SK-N-SH (cell line): Measurements from ENCODE around the gene CLMN. TPM values are rescaled to one million over a fixed set of nuclear protein-coding genes. Genes with fewer than 3 reads are reported as not detected.

Source experiments
- CTCF ChIA-PET: fragments of 300-600, 350-600 bp; formaldehyde crosslinking; extraction: SDS; loops from one replicate; lab custom pipeline; 2021; lab: Yijun Ruan, JAX
- POLR2A ChIA-PET: fragments of 350-600 bp; sonication (Branson Sonifier 250); formaldehyde crosslinking; extraction: SDS; loops from one replicate; lab custom pipeline; 2020; ENCODE audit warnings: antibody characterized with exemption, inconsistent platforms; lab: Yijun Ruan, JAX
- DNase-seq: peaks from one replicate; pipeline ENCODE4 v3.0.0; 2012
- H2AFZ ChIP-seq: fragments of 200-600 bp; sonication (generic); 2 replicates; pipeline ENCODE4 v1.8.1; 2016; ENCODE audit warnings: antibody characterized with exemption, mild to moderate bottlenecking, low read depth
- H3F3A ChIP-seq: fragments of 200-600 bp; sonication (generic); replicated peaks from 2 replicates; pipeline ENCODE3; 2016; ENCODE audit warnings: antibody characterized with exemption, mild to moderate bottlenecking; ENCODE audit not compliant: insufficient read depth
- H3K27ac ChIP-seq, 2 experiments: fragments of 200-500 bp in 1 of 2; fragments of 200-600 bp in 1 of 2; sonication (Bioruptor generic) in 1 of 2; sonication (generic), shearing (Covaris generic) in 1 of 2; 2 replicates each; pipeline versions ENCODE4 v1.5.1 to v1.6.1; 2014 to 2016; ENCODE audit warnings: low read depth in 2 of 2, inconsistent platforms in 1 of 2, low read length in 1 of 2, mild to moderate bottlenecking in 1 of 2, mixed read lengths in 1 of 2
- H3K27me3 ChIP-seq: fragments of 200-600 bp; sonication (generic), shearing (Covaris generic); 2 replicates; pipeline ENCODE4 v1.6.1; 2016; ENCODE audit warnings: mixed run types; ENCODE audit not compliant: insufficient read depth
- H3K36me3 ChIP-seq, 2 experiments: fragments of 200-500 bp in 1 of 2; fragments of 200-600 bp in 1 of 2; sonication (Bioruptor generic) in 1 of 2; sonication (generic) in 1 of 2; replicated peaks in 1 of 2; 2 replicates each; pipeline versions ENCODE3 to v1.5.1; 2014 to 2016; ENCODE audit warnings: low read length in 1 of 2, mild to moderate bottlenecking in 1 of 2; ENCODE audit not compliant: insufficient read depth in 2 of 2, control insufficient read depth in 1 of 2
- H3K4me1 ChIP-seq, 2 experiments: fragments of 200-500 bp in 1 of 2; fragments of 200-600 bp in 1 of 2; sonication (Bioruptor generic) in 1 of 2; sonication (generic), shearing (Covaris generic) in 1 of 2; 2 replicates each; pipeline versions ENCODE4 v1.5.1 to v1.6.1; 2014 to 2016; ENCODE audit warnings: low read depth in 1 of 2, low read length in 1 of 2, mixed run types in 1 of 2; ENCODE audit not compliant: insufficient read depth in 2 of 2, control insufficient read depth in 1 of 2
- H3K4me2 ChIP-seq: fragments of 200-600 bp; sonication (generic), shearing (Covaris generic); 2 replicates; pipeline ENCODE4 v1.6.1; 2017; ENCODE audit warnings: mixed run types
- H3K4me3 ChIP-seq, 2 experiments: fragments of 200-500 bp in 1 of 2; fragments of 200-600 bp in 1 of 2; sonication (Bioruptor generic) in 1 of 2; sonication (generic), shearing (Covaris generic) in 1 of 2; 2 replicates each; pipeline versions ENCODE4 v1.5.1 to v1.8.1; 2014 to 2016; ENCODE audit warnings: low read depth in 2 of 2, inconsistent platforms in 1 of 2, low read length in 1 of 2, mild to moderate bottlenecking in 1 of 2, mixed read lengths in 1 of 2, moderate library complexity in 1 of 2
- H3K79me2 ChIP-seq: fragments of 200-600 bp; sonication (generic); 2 replicates; pipeline ENCODE4 v1.8.1; 2017; ENCODE audit warnings: mild to moderate bottlenecking; ENCODE audit not compliant: insufficient read depth
- H3K9ac ChIP-seq: fragments of 200-600 bp; sonication (generic); 2 replicates; pipeline ENCODE4 v1.6.1; 2017; ENCODE audit warnings: mixed run types
- H3K9me2 ChIP-seq: fragments of 200-600 bp; sonication (generic); 2 replicates; pipeline ENCODE4 v1.6.1; 2017; ENCODE audit warnings: mixed run types
- H3K9me3 ChIP-seq: fragments of 200-600 bp; sonication (generic); 2 replicates; pipeline ENCODE4 v1.6.1; 2017; ENCODE audit warnings: mixed run types, mild to moderate bottlenecking, moderate library complexity
- H4K20me1 ChIP-seq: fragments of 200-600 bp; sonication (generic); 2 replicates; pipeline ENCODE4 v1.6.1; 2017; ENCODE audit warnings: mild to moderate bottlenecking, mixed run types; ENCODE audit not compliant: insufficient read depth
- CHD2 ChIP-seq: fragments of 150-350 bp; IDR thresholded peaks from 2 replicates; pipeline ENCODE4 v1.6.1; 2018; ENCODE audit warnings: low read length; ENCODE audit not compliant: partially characterized antibody
- ELF1 ChIP-seq: IDR thresholded peaks from 2 replicates; pipeline ENCODE4 v1.4.0; 2012
- FOSL2 ChIP-seq: IDR thresholded peaks from 2 replicates; pipeline ENCODE4 v1.4.0; 2012; ENCODE audit warnings: low read depth, mild to moderate bottlenecking, moderate library complexity, borderline replicate concordance
- GABPA ChIP-seq: IDR thresholded peaks from 2 replicates; pipeline ENCODE4 v1.4.0; 2012; ENCODE audit warnings: low read depth, mild to moderate bottlenecking
- JUND ChIP-seq: IDR thresholded peaks from 2 replicates; pipeline ENCODE4 v1.4.0; 2012
- MEF2A ChIP-seq: IDR thresholded peaks from 2 replicates; pipeline ENCODE4 v1.4.0; 2012; ENCODE audit warnings: low read depth, borderline replicate concordance
- MXI1 ChIP-seq: IDR thresholded peaks from 2 replicates; pipeline ENCODE4 v1.6.1; 2012; ENCODE audit warnings: mild to moderate bottlenecking, low read depth, low read length, improper control_type of control experiment
- NRF1 ChIP-seq: IDR thresholded peaks from 2 replicates; pipeline ENCODE4 v1.6.1; 2012; ENCODE audit warnings: low read depth, mild to moderate bottlenecking, low read length
- PBX3 ChIP-seq: IDR thresholded peaks from 2 replicates; pipeline ENCODE4; 2012
- POLR2AphosphoS5 ChIP-seq: IDR thresholded peaks from 2 replicates; pipeline ENCODE4 v1.6.1; 2012; ENCODE audit warnings: low read depth, low read length
- RCOR1 ChIP-seq: fragments of 150-350 bp; IDR thresholded peaks from 2 replicates; pipeline ENCODE4 v1.6.1; 2017; ENCODE audit warnings: antibody characterized with exemption, low read length
- SIN3A ChIP-seq: IDR thresholded peaks from 2 replicates; pipeline ENCODE4 v1.6.1; 2012; ENCODE audit warnings: low read depth, mild to moderate bottlenecking, low read length, moderate library complexity, borderline replicate concordance
- TCF12 ChIP-seq: IDR thresholded peaks from 2 replicates; pipeline ENCODE4 v1.4.0; 2012
- WGBS: methylation state at CpG from one replicate; pipeline ENCODE4 v1.1.6; 2017; ENCODE audit warnings: low lambda C conversion rate; 5-methylcytosine and 5-hydroxymethylcytosine counted together
- polyA plus RNA-seq, 3 experiments: library from polyadenylated mRNA; depleted of rRNA; stranded (reverse); fragments of >200 nt; gene quantifications; 2 replicates each; pipeline ENCODE4 v1.2.3, GENCODE V29; 2012
- TF ChIP-seq, protein P1 (sequence below): IDR thresholded peaks from 2 replicates; pipeline ENCODE4 v1.4.0; 2012; ENCODE audit warnings: low read depth, borderline replicate concordance
- TF ChIP-seq, protein P2 (sequence below): fragments of 150-350 bp; IDR thresholded peaks from 2 replicates; pipeline ENCODE4 v1.6.1; 2016; ENCODE audit warnings: mild to moderate bottlenecking, low read depth, low read length
- TF ChIP-seq, protein P3 (sequence below): IDR thresholded peaks from 2 replicates; pipeline ENCODE4 v1.4.0; 2012; ENCODE audit warnings: low read depth

The CLMN gene
- polyA plus RNA-seq (2012; rRNA removed), result 1.4 TPM in 2 replicates
- polyA plus RNA-seq (2012; cell fraction: cytosol; rRNA removed), result 1.3 TPM in 2 replicates
- polyA plus RNA-seq (2012; cell fraction: nucleus; rRNA removed), result 5.6 and 5.8 TPM in 2 replicates

- H4K20me1 ChIP-seq, result no peaks in the 10 kb centered on the region
- H3K4me3 ChIP-seq, result peak within 1 kb of the TSS; percentile 75 to 97
- POLR2A ChIA-PET, result interaction anchor here (0.7 kb wide), 1 partner anchor 214 kb away, joined by 3 read pairs; no protein-coding TSS in a partner anchor
- TF ChIP-seq NRF1 (no peak), CHD2 (no peak), ELF1 (no peak), MXI1 (peak; percentile 75)
- TF ChIP-seq, protein P1, sequence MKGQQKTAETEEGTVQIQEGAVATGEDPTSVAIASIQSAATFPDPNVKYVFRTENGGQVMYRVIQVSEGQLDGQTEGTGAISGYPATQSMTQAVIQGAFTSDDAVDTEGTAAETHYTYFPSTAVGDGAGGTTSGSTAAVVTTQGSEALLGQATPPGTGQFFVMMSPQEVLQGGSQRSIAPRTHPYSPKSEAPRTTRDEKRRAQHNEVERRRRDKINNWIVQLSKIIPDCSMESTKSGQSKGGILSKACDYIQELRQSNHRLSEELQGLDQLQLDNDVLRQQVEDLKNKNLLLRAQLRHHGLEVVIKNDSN, result no peak
- TF ChIP-seq, all 33 proteins: peak for 1
- Histone ChIP-seq H3K9ac (peak within 1 kb of the TSS; percentile 65; the same call in 1 of the 2 replicates), H3K4me1 (peaks cover 6 to 20% of the 10 kb centered on the region in 2 experiments; a peak in 2 of 4 replicates), H3K36me3 (no peaks in the 10 kb centered on the region), H2AFZ (peak within 1 kb of the TSS; percentile 93; the same call in 1 of the 2 replicates), H3K4me2 (peak within 1 kb of the TSS; percentile 99), H3K79me2 (no peaks in the 10 kb centered on the region), H3K9me2 (no peaks in the 10 kb centered on the region), H3K9me3 (no peaks in the 10 kb centered on the region), H3F3A (peaks cover 7% of the 10 kb centered on the region), H3K27me3 (no peaks in the 10 kb centered on the region), H3K27ac (no peak within 1 kb of the TSS; a peak in 1 of 4 replicates)
- WGBS, result 2% methylated on average over 18 of the region's 98 CpGs
- CTCF ChIA-PET, result interaction anchor here (0.8 to 1.5 kb wide), 8 partner anchors 17 to 571 kb away, joined by 3 to 5 read pairs (median 3); no protein-coding TSS in a partner anchor
- peak; percentile 89 for DNase-seq
Measured at GRCh38 chr14:95319312-95320077, at the start of gene CLMN. TSS of gene CLMN (minus strand) at chr14:95319908. CDS start at chr14:95319792, 116 bp downstream.

DNA sequence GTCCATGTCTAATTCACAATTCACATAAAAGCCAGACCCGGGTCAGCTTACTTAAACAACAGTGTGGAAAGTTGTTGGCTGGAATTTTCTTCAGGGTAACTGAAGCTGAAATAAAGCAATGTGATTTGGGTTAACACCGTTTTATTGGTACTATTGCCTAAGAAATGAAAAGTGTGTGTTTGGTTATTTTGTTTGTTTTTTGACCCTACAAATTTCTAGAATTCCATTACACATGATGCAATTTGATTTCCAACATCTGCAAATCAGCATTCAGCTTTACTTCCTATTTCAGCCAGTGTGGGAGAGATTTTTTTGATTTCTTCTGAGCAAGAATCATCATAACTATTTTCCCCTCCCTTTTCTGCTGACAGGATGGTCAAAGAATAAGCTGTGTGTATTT lies 45.7 kb upstream of the CLMN start:
- Histone ChIP-seq H3K27me3 (no peaks in the 10 kb centered on the region; the same call in 1 of the 2 replicates), H3K27ac (no peak overlapping the region), H3K79me2 (no peaks in the 10 kb centered on the region), H3K9me2 (no peaks in the 10 kb centered on the region), H4K20me1 (no peaks in the 10 kb centered on the region), H3K4me2 (no peak overlapping the region), H3K9ac (no peak overlapping the region), H2AFZ (no peak overlapping the region), H3K4me3 (no peak overlapping the region), H3K36me3 (no peaks in the 10 kb centered on the region), H3F3A (no peaks in the 10 kb centered on the region), H3K4me1 (no peaks in the 10 kb centered on the region), H3K9me3 (no peaks in the 10 kb centered on the region)
- POLR2A ChIA-PET, result no interaction called here
- TF ChIP-seq POLR2AphosphoS5 (no peak), SIN3A (no peak), GABPA (no peak), CHD2 (no peak), PBX3 (no peak), RCOR1 (no peak), JUND (no peak), MEF2A (no peak), FOSL2 (no peak), TCF12 (no peak)
- TF ChIP-seq, protein P2, sequence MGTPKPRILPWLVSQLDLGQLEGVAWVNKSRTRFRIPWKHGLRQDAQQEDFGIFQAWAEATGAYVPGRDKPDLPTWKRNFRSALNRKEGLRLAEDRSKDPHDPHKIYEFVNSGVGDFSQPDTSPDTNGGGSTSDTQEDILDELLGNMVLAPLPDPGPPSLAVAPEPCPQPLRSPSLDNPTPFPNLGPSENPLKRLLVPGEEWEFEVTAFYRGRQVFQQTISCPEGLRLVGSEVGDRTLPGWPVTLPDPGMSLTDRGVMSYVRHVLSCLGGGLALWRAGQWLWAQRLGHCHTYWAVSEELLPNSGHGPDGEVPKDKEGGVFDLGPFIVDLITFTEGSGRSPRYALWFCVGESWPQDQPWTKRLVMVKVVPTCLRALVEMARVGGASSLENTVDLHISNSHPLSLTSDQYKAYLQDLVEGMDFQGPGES, result no peak
- TF ChIP-seq, protein P3, sequence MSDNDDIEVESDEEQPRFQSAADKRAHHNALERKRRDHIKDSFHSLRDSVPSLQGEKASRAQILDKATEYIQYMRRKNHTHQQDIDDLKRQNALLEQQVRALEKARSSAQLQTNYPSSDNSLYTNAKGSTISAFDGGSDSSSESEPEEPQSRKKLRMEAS, result no peak
- CTCF ChIA-PET, result no interaction called here
- DNase-seq, result no peak
- WGBS, result 78% methylated on average over 2 of the region's 2 CpGs
